Measurements from ENCODE around the gene CBFB. TPM values are rescaled to one million over a fixed set of nuclear protein-coding genes. Genes with fewer than 3 reads are reported as not detected.

The CBFB gene
- total RNA-seq (2022; extraction: Qiagen RNA extraction; ENCODE audit: low read depth), result 46.6 to 53.6 TPM (median 51.6 TPM) in 5 replicates

GRCh38 chr16:67028696-67029253, at the start of gene CBFB:
TSS of gene CBFB (plus strand) at chr16:67029149. CDS start at chr16:67029408, 259 bp downstream.

GRCh38 chr16:66988197-66988788, 40.7 kb upstream of the CBFB start, which contains the start of gene CES4A:
TSS of gene CES4A (plus strand) at chr16:66988589. CDS start at chr16:66988773, 184 bp downstream.

GRCh38 chr16:67109407-67110135, 80.6 kb downstream of the CBFB start, which contains the start of gene PHAF1:
TSS of gene PHAF1 (plus strand) at chr16:67109941. CDS start at chr16:67110176, 235 bp downstream.

Other genes with a start within 250 kb of the CBFB start
- gene TERB1, start 227.6 kb upstream of the CBFB start, total RNA-seq (2022; extraction: Qiagen RNA extraction; ENCODE audit: low read depth), result not detected in 5 replicates
- 55.9 to 74.8 TPM (median 66.5 TPM) in 5 replicates for gene NAE1, start 198.2 kb upstream of the CBFB start, total RNA-seq (2022; extraction: Qiagen RNA extraction; ENCODE audit: low read depth)
- gene CA7, start 184.7 kb upstream of the CBFB start, total RNA-seq (2022; extraction: Qiagen RNA extraction; ENCODE audit: low read depth), result not detected in 5 replicates
- gene PDP2, start 148.6 kb upstream of the CBFB start, total RNA-seq (2022; extraction: Qiagen RNA extraction; ENCODE audit: low read depth), result 5.2 to 7.4 TPM (median 6.2 TPM) in 5 replicates
- gene CDH16, start 110.3 kb upstream of the CBFB start, total RNA-seq (2022; extraction: Qiagen RNA extraction; ENCODE audit: low read depth), result 2.2 to 2.6 TPM (median 2.6 TPM) in 5 replicates
- 19.1 to 31.3 TPM (median 25.8 TPM) in 5 replicates for gene RRAD, start 103.6 kb upstream of the CBFB start, total RNA-seq (2022; extraction: Qiagen RNA extraction; ENCODE audit: low read depth)
- gene CIAO2B, start 94.7 kb upstream of the CBFB start, total RNA-seq (2022; extraction: Qiagen RNA extraction; ENCODE audit: low read depth), result 157 to 187 TPM (median 178 TPM) in 5 replicates
- gene CES2, start 93.6 kb upstream of the CBFB start, total RNA-seq (2022; extraction: Qiagen RNA extraction; ENCODE audit: low read depth), result 26.9 to 35.6 TPM (median 31.3 TPM) in 5 replicates
- gene CES3, start 67.9 kb upstream of the CBFB start, total RNA-seq (2022; extraction: Qiagen RNA extraction; ENCODE audit: low read depth), result 1.8 to 2.5 TPM (median 2.3 TPM) in 5 replicates
- gene CES4A, start 40.6 kb upstream of the CBFB start, total RNA-seq (2022; extraction: Qiagen RNA extraction; ENCODE audit: low read depth), result 1.8 to 2.7 TPM (median 2.0 TPM) in 5 replicates
- gene PHAF1, start 80.8 kb downstream of the CBFB start, total RNA-seq (2022; extraction: Qiagen RNA extraction; ENCODE audit: low read depth), result 24.3 to 26.8 TPM (median 25.6 TPM) in 5 replicates
- gene B3GNT9, start 121.8 kb downstream of the CBFB start, total RNA-seq (2022; extraction: Qiagen RNA extraction; ENCODE audit: low read depth), result 7.7 to 9.5 TPM (median 9.0 TPM) in 5 replicates
- gene TRADD, start 130.8 kb downstream of the CBFB start, total RNA-seq (2022; extraction: Qiagen RNA extraction; ENCODE audit: low read depth), result 16.1 to 19.2 TPM (median 18.6 TPM) in 5 replicates
- gene FBXL8, start 130.8 kb downstream of the CBFB start, total RNA-seq (2022; extraction: Qiagen RNA extraction; ENCODE audit: low read depth), result 3.4 to 9.0 TPM (median 8.0 TPM) in 5 replicates
- gene HSF4, start 135.6 kb downstream of the CBFB start, total RNA-seq (2022; extraction: Qiagen RNA extraction; ENCODE audit: low read depth), result 11.9 to 16.5 TPM (median 13.2 TPM) in 5 replicates
- 76.4 to 107 TPM (median 89.9 TPM) in 5 replicates for gene NOL3, start 141.4 kb downstream of the CBFB start, total RNA-seq (2022; extraction: Qiagen RNA extraction; ENCODE audit: low read depth)
- gene MATCAP1, start 154.8 kb downstream of the CBFB start, total RNA-seq (2022; extraction: Qiagen RNA extraction; ENCODE audit: low read depth), result 5.4 to 8.4 TPM (median 6.3 TPM) in 5 replicates
- gene EXOC3L1, start 161.0 kb downstream of the CBFB start, total RNA-seq (2022; extraction: Qiagen RNA extraction; ENCODE audit: low read depth), result 0.09 to 0.30 TPM (median 0.23 TPM) in 3 of 5 replicates, not detected in the others
- gene E2F4, start 163.0 kb downstream of the CBFB start, total RNA-seq (2022; extraction: Qiagen RNA extraction; ENCODE audit: low read depth), result 82.2 to 98.8 TPM (median 95.1 TPM) in 5 replicates
- 0.99 to 1.5 TPM (median 1.4 TPM) in 5 replicates for gene ELMO3, start 170.0 kb downstream of the CBFB start, total RNA-seq (2022; extraction: Qiagen RNA extraction; ENCODE audit: low read depth)
- gene TMEM208, start 198.0 kb downstream of the CBFB start, total RNA-seq (2022; extraction: Qiagen RNA extraction; ENCODE audit: low read depth), result 87.8 to 98.8 TPM (median 94.3 TPM) in 5 replicates
- 47.9 to 66.5 TPM (median 61.3 TPM) in 5 replicates for gene FHOD1, start 218.3 kb downstream of the CBFB start, total RNA-seq (2022; extraction: Qiagen RNA extraction; ENCODE audit: low read depth)
- 1.4 to 1.7 TPM (median 1.6 TPM) in 5 replicates for gene SLC9A5, start 219.8 kb downstream of the CBFB start, total RNA-seq (2022; extraction: Qiagen RNA extraction; ENCODE audit: low read depth)

All from A549 treated with GW870086 at 1 μM for 4 hours (cell line).